ENCODE results near the gene TTL.

DNA sequence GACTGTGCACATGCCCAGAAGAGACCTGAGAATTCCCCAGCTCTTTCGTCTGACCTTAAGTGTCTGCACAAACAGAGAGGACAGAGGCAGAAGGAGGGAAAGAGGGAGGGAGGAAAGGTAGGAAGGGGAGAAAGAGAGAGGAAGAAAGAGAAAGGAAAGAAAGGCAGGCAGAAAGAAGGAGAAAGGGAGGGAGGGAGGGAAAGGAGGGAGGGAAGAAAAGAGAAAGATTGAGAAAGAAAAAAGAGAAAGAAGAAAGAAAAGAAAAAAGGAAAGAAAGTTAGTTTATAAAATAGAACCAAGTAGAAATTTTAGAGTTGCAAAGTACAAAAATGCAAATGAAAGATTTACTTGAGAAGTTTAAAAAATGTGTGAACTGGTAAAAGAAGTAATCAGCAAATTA lies 52.9 kb downstream of the TTL start:
- no peak for TF ChIP-seq POLR2AphosphoS5 (IDR thresholded peaks at IDR 0.05; ENCODE audit: low read depth, low read length)
- TF ChIP-seq, protein P1, sequence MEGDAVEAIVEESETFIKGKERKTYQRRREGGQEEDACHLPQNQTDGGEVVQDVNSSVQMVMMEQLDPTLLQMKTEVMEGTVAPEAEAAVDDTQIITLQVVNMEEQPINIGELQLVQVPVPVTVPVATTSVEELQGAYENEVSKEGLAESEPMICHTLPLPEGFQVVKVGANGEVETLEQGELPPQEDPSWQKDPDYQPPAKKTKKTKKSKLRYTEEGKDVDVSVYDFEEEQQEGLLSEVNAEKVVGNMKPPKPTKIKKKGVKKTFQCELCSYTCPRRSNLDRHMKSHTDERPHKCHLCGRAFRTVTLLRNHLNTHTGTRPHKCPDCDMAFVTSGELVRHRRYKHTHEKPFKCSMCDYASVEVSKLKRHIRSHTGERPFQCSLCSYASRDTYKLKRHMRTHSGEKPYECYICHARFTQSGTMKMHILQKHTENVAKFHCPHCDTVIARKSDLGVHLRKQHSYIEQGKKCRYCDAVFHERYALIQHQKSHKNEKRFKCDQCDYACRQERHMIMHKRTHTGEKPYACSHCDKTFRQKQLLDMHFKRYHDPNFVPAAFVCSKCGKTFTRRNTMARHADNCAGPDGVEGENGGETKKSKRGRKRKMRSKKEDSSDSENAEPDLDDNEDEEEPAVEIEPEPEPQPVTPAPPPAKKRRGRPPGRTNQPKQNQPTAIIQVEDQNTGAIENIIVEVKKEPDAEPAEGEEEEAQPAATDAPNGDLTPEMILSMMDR (IDR thresholded peaks at IDR 0.05), result no peak
